Right renal pelvis (tissue), 4 donors: ENCODE data around the gene MTMR1. TPM values are rescaled to one million over a fixed set of nuclear protein-coding genes. Genes with fewer than 3 reads are reported as not detected.

Experiments
- DNase-seq, 4 donors: peaks; one replicate each; pipeline ENCODE4 v3.0.0-alpha.2; 2013; ENCODE audit warnings: low read depth in 4 of 4, low spot score in 3 of 4, missing footprints in 1 of 4
- polyA plus RNA-seq, 4 donors: library from polyadenylated mRNA; unstranded; fragments of 120-200 nt; gene quantifications; one replicate each; pipeline ENCODE4 v1.2.1, GENCODE V29; 2013; ENCODE audit not compliant: insufficient read length in 4 of 4

The MTMR1 gene
- polyA plus RNA-seq, 4 donors = 26.0 to 30.7 (median 27.6) TPM

DNA sequence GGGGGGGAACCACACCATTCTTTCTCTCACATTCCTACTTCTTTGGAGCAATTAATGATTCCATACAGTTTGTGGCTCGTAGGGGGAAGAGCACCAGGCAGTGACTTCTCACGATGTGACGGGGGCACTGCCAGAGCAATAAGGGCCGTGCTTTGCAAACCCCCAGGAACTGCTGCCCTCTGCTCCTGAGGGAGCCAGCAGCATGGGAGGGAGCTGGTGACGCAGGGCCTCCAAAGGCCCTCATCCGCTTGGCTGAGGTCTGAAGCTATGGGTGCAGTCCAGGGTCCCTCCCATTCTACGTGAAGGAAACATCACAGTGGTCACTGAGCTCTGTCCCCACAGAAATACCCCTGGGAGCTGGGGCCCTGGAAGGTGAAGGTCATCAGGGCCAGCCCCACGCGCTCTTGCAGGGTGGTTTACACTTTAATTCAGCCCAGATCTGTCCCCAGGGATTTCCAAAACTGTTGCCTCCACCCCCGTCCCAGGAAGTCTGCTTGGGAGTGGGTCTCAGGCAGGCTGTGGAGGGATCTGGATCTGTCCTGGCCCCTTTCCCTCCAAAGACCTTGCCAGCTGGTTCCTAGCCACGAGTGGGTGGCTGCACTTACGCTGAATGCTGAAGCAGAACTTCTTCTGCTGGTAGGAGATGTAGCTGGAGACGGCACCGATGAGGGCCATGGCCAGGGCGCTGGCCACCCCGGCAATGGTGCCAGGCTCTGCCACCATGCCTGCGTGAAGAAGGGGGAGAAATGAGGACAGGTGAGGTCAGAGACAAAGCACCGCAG lies 82.6 kb downstream of the MTMR1 start:
- no peak for DNase-seq

DNA sequence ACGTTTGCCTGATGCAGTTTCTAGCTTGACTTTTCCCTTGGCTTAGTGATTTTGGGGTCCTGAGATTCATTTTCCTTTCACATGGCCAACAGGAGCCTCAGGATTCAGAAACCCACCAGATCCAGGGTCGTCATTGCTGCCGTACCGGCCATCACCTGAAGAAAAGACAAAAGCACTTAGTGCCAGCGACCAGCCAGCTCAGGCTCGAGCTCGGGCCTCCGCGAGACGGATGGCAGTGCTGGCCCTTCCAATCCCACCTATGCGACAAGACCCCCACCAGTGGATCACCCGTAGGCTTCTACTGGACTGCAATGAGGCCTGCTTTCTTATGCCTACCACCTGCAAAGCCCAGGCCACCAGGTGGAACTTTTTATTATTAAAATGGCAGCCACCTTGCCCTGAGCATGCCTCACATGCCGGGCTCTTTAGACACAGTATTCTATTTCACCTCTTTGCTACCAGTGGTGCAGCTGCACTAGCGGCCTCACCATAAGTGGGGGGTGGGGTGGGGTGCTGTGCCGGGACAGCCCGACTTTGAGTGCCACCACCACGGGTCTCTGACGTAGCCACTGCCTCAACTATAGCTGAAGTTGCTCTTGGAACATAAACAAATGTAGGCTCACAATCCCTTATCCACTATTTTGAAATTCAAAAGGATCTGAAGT lies 84.3 kb downstream of the MTMR1 start:
- DNase-seq = no peak

DNA sequence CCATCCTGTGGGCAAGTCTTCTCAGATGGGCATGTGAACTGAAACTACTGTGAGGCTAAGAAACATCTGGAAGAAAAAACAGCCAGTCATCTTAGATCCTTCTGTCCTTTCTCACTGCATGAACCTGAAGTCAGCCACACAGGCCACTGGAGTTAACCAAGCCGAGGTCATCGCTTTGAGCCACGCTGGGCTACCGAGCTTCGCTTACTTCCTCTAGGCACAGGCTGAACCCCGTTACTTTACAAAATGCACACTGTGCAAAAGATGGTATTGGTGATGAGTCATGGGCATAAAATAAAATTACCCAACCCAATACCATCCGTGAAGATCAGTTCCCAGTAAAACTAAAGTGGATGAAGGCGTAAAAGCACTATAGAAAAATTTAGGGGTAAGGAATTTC lies 86.2 kb downstream of the MTMR1 start:
- DNase-seq = no peak

DNA sequence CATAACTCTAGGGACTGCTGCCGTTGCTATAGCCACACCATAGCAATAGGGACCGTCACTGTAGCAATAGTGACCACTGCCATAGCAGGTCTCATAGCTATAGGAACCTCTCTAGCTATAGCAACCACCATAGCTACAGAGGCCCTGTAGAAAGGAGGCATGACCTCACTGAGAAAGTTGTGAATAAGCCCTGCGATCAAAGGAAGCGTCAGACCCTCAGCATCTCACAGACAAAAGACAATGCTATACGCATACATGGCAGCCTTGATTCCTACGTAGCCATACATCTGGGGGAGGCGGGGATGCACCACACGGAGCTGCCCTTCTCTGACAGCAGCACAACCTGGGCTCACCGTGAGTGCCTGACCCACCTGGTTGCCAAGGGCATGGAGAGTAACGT lies 88.5 kb downstream of the MTMR1 start:
- no peak for DNase-seq

DNA sequence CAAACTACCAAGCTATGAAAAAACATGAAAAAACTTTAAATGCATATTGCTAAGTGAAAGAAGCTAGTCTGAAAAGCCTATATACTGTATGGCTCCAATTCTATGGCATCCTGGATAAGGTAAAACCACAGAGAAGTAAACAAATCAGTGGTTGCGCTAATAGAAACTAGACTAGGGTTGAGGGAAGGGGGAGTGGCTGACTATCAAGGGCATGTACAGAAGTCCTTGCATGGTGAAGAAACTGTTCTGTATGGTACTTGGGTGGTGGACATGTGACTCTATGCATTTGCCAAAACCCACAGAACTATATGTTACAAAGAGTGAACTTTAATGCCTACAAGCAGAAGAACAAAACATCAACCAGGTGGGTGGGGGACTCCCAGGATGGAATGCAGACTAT lies 96.8 kb downstream of the MTMR1 start:
- no peak for DNase-seq

DNA sequence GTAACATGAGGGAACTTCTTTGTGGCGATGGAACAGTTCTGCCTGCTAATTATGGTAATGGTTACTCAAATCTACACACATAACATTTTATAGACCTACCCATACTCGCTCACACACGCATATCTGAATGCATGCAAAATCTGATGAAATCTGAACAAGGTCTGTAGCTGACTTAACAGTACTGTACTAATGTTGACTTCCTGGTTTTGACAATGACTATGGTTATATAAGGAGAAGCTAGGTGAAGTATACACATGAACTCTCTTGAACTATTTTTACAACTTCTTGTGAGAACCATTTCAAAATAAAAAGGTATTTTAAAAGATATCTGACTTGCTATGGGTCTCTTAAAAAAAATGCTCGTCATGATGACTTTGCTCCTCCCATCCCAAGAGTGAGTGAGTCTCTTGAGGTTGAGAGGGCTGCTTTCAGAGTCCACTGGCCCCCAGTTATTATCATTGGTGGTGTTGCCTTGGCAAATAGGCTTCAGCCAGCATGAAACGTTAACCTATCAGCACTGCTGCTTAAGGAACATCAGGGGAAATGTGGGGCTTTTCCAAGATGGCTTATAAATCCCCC lies 99.8 kb downstream of the MTMR1 start:
- DNase-seq = no peak

DNA sequence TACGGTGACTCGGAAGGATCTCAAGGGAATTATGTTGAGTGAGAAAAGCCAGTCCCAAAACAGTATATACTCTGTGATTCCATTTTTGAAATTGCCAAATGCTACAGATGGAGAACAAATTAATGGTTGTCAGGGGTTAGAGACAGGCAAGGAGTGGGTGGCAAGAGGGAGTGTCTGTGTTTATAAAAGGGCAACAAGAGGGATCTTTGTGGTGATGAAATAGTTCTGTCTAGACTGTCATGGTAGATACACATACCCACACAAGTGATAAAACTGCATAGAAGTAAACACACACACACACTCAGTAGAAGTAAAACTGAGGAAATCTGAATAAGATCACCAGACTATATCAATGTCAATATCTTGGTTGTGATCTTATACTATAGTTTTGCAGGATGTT lies 112.5 kb downstream of the MTMR1 start:
- no peak for DNase-seq

DNA sequence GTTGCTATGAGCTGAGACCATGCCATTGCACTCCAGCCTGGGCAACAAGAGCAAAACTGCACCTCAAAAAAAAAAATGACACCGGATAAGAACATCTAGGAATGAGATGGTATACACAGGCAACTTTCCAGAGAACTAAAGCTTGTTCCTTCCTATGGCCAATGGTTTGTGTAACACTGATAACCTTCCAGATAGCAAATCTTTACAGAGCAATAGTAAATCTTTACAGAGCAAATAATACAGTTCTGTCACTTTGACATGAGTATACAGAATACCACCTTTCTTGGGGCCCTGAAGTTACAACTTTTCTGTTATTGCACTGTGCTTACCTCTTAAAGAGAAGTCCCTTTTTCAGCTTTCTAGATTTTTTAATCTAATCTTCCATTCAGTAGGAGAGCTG lies 113.6 kb downstream of the MTMR1 start:
- no peak for DNase-seq

DNA sequence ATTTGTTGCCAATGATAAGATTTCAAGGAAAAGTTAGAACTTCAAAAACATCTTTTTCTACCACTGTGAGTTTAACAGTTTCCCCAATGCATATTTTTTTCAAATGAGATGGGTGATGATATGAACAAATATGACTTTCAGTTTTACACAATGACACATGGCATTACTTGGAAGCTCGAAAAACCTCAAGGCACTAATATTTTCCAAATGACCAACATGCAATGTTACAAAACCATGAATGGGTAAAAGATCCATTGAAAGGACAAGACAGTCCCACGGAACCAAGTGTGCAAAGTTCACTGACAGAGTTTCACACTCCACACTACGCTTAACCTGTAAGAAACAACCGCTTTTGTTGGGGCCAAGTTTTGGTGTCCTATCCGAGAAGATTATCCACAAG lies 120.7 kb downstream of the MTMR1 start:
- no peak for DNase-seq

Other genes starting within 250 kb of the MTMR1 start
- 10 to 100 TPM; 11.0 to 15.5 (median 13.8) TPM for gene MTM1, start 124.8 kb upstream of the MTMR1 start, polyA plus RNA-seq
- gene CD99L2, start 205.3 kb downstream of the MTMR1 start, polyA plus RNA-seq = 10 to 100 TPM; 40.5 to 47.2 (median 44.1) TPM